CD4-positive, alpha-beta T cell treated with Interleukin-4 for 1 hour (primary cell): ENCODE data around the gene AMDHD1.
"Not testable (repeated sequence)": the region's sequence is repeated elsewhere in the genome, so short reads cannot be mapped to it uniquely, and the experiment has no call there.

ENCODE experiments used
- DNase-seq, 2 donors: peaks; one replicate each; pipeline ENCODE4 v3.0.0-alpha.2; 2020 to 2022

Gene AMDHD1

DNA sequence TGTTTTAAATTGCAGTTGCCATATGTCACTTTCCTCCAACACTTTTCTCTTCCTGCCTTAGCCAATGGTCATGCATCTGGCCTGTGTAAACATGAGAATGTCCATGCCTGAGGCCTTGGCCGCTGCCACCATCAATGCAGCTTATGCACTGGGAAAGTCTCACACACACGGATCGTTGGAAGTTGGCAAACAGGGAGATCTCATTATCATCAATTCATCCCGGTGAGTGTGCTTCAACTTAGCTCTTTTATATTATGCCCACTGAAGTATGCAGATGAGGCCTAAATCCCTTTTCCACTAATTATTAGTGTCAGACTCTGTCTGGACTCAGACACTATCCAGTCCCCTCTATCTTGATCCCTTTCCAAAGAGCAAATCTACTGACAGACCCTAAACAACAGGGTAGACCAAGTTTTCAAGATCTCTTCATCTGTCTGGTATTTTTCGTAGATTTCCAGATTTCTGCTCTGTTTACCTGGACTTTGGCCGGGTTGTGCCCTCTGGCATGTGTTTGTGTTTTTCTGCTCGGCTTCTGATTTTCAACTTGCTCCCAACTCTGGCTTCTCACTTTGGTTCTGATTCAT lies 23.2 kb downstream of the AMDHD1 start:
- DNase-seq: no peak

DNA sequence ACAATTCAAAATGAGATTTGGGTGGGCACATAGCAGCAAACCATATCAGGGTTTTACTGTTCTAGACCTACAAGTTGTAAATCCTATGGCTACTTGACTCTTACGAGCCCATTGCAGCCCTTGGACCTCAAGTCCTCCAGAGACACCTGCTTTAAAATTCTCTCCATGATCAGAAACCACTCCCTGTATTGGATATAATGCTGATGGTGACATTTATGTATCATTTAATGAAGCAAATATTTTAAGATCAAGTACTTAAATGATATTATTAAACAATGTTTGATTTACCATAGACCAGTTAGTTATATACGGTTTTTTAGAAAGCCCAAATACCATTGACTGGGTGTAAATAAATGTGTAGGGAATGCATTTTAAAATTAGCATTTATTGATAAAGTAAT lies 24.2 kb downstream of the AMDHD1 start:
- no peak for DNase-seq

GRCh38 chr12:95969116-95969515 lies 26.0 kb downstream of the AMDHD1 start:
- not testable (repeated sequence) for DNase-seq

DNA sequence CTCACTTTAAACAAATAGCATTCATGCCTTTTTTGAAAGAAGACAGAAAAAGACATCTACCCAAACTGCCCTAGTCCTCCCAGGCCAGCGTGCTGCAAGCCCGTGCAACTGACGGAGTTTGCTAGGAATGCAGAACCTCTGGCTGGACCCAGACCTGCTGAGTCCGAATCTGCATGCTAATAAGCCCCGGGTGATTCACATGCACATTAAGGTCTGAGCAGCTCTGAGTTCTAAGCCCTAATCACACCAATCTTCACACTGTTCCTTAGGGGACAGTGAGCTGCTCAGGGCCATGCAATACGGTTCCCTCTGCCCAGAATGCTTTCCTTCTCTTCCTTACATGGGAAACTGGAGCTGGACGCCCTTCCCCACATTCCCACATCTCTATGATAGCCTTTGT lies 27.8 kb downstream of the AMDHD1 start:
- no peak for DNase-seq

DNA sequence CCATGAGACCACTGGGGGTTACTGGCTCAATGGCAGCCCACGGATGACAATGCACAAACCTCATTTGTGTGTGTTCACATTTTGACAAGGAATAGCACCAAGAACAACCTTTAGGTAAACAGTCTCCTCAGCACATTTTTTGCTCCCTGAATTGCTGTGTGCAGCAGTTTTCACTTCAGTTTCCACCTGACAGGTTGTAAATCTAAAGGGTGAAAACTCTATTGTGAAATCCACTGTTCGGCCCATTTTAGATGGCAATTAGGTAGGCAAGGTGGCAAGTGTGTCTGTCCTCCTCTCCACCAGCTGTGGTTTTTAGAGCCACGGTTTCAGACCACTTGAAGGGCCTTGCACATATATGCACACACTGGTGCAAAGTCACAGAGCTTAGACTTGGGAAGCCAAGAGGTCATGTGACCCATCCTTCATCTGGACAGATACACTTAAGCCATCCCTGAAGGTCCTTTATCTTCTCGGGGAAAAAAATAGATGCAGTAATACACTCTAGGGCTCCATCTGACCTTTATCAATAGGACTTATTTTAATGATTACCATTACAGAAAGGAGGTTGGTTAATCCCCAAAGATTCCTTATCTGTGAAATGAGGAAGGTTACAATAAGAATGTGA lies 29.8 kb downstream of the AMDHD1 start:
- no peak for DNase-seq

DNA sequence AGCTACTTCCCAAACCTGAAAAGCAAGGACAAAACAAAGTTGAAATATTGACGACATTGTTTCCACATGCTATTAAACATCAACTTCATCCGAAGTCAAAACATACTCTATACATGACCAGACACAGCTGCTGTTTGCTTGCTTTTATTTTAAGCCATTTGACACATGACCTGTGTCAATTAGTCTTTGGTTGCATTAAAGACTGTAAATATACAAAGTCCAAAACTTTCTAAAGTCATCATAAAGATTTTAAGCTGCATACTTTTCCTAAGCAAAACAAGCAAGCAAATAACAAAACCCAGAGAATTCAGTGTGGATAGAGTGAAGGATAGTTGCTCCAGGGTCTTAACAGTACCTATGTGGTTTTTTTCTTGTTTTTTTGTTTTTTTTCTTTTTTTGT lies 31.2 kb downstream of the AMDHD1 start:
- DNase-seq: no peak

DNA sequence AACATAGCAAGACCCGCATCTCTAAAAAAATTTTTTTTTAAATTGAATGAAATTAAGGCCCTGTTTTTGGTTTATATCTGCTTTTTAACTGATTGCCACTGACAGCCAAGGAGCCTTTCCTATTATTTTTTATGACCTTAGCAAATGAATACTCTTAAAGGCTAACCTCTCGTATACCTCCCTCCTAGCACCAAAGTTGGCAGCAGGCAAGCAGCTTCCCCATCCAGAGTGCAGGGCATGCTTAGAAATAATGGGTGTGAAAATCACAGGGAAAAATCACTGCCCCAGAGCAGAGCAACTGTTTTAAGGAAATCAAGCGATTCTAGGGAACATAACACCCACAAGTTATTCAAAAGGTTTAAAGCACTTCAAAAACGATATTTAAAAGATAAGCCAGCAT lies 32.4 kb downstream of the AMDHD1 start:
- DNase-seq: no peak

DNA sequence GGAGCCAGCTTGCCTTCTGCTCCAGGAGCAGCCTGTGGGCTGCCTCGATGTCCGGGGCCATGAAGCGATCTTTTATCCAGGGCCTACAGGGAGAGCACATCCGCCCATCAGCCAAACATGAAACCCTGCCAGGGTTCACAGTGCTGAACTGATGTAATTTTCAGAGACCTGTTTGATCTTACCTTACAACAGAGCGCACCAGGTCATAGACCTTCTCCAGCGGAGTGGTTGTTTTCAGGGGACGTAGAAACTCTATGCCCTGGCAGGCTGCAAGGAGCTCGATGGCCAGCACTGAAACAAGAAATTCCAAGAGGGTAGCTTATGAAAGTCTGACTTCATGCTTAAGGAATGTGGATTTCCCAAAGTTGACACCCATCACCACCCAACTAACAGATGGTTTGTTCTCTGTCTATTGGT lies 33.3 kb downstream of the AMDHD1 start:
- no peak for DNase-seq

DNA sequence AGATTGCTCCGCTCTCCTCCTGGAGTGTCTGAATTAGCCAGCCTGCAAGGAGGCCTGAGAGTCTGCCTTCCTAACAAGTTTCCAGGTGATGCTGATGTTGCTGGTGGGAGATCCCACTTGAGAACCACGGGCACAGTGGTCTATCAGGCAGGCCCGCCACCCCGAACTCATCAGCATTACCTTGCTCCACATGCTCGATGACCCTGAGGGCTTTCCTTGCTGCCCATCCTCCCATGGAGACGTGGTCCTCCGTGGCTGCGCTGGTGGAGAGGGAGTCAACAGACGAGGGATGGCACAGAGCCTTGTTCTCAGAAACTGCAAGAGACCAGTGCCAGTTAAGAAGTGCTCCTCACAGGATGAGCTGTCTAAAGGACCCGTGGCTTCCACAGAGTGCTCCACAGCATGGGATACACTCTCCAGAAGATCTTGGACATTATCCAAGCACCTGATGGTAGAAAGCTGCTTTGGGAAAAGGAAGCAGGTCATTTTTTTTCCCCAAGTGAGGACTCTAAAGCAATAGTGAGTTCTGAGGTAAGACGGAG lies 34.7 kb downstream of the AMDHD1 start:
- no peak for DNase-seq

- DNase-seq: no peak
Measured at GRCh38 chr12:95978351-95978750, 35.2 kb downstream of the AMDHD1 start.

DNA sequence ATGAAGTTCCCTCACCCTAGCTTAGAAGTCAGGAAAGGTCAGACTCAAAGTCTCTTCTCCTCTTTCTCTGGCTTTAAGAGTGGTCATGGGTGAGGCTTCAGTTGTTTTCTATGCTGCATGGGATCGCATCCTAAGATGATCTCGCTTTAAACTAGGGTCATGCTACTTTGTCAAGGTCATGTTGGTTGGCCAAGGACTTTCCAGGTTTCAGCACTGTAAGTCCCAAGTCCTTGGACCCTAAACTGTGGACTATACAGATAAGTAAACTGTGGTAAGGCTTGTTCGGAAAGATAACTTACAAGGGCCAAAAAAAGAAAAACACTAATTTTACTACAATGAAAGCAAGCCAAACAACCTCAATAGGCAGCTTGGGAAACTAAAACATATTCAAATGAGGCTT lies 35.6 kb downstream of the AMDHD1 start:
- no peak for DNase-seq

GRCh38 chr12:95980437-95980836 lies 37.3 kb downstream of the AMDHD1 start:
- DNase-seq: no peak

GRCh38 chr12:95982602-95983001 lies 39.5 kb downstream of the AMDHD1 start:
- no peak for DNase-seq

- DNase-seq: no peak
Measured at GRCh38 chr12:95984682-95985081, 41.6 kb downstream of the AMDHD1 start.

DNA sequence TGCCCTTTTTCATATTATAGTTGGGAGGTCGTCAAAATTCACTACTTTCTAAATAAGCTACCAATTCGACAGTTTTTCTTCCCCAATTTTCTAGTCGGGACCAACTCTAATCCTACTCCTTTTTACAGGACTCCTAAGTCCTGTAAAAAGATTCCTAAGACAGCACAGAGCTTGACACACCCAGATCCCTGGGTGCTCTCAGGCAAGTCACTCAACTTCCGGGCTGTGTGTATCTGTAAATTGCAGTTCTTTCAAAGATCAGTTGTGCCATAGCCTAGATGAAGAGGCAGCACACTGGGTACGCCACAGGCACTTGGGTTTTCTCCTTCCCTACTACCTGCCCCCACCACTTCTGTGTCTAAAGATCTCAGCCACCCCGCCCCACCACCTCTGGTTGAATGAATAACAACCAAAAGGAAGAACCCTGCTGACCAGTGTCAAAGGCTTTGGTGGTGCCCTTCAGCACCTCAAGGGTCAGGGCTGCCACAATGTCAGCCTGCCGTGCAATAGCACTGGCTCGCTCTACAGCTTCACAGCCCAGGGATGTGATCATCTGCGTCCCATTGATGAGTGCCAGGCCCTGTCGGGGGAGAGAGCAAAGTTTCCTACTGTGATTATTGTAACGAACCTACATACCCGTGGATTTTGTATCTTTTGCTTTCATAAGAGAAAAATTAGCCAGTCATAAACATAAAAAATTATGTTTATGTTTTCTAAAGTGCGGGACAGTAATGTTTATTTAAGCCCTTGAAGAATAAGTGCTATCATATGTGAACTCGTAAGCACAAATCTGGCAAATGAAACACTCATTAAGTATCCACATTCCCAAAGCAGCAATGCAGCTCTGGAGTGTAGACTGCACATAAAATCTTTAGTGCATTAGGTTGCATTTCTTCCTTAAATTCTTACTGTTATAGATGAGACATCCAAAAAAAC lies 43.8 kb downstream of the AMDHD1 start:
- no peak for DNase-seq

GRCh38 chr12:95988506-95989275 lies 45.6 kb downstream of the AMDHD1 start:
- DNase-seq: no peak

DNA sequence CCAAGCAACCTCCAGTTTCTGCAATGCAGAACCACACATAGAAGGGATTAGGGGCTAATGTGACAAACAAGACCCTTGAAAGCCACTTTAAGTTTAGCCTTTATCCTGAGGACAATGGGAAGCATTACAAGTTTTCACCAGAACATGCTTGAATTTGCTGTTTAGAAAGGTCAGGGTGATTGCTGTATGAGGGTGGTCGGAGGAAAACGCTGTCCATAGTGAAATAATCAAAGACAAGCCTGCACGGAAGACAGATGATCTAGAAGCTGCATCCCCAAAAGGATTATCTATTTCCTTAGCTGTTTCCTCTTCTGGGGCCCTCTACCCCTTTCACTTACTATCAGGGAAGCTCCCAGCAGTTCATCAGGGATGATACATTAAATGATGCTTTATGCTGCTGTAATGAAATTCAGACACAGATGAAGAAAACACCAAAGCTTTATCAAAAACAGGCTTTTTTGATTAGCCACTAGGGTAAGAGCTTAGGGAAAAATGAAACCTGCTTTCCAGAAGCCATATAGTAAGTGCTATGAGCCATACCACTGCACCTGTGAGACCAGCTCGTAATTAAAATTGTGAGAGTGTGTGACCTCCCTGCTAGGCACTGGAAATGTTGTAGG lies 46.5 kb downstream of the AMDHD1 start:
- DNase-seq: no peak

DNA sequence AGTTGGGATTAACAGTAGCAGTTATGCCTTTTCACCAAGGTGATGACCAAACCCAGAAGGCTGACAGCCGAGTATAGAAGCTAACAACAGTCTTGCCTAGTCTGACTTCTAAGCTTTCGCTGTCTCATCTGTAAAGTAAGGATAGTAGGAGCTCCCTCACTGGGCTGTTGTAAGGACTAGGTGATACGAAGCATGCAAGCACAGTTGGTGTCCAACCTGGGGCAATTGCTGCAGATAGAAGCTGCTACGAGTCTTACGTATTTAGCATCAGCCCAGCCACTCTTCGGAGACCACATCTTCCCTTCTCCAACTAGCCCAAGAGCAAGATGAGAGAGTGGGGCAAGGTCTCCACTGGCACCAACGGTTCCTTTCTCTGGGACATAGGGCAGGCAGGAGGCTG lies 47.0 kb downstream of the AMDHD1 start:
- DNase-seq: no peak

DNA sequence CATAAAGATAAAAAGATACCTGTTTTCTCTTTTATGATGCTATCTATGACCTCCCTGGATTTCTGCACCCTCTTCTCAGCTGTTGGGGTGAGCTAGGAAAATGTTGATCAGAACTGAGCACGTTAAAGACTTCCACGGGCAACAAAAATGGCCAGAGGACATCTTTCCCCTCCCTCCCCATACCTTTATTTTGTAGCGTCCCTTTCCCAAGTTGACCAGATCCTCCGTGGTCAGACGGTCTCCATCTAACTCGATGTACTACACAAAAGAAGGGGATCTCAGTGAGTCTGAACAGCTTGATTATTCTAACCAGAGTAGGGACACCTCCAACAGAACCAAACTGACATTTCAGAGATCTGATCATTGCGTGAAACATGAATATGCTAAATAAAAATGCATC lies 50.8 kb downstream of the AMDHD1 start:
- DNase-seq: no peak

DNA sequence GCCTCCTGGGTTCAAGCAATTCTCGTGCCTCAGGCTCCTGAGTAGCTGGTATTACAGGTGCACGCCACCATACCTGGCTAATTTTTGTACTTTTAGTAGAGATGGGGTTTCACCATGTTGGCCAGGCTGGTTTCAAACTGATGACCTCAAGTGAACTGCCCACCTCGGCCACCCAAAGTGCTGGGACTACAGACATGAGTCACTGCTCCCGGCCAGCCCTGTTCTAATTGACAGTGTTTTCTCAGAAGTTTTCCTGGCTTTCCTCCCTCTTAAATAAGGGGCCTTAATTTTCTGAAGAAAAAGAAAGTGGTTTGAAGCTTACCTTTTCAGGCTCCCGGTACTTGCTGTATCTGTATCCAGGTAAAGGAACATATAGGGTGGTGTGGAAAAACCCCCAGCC lies 51.3 kb downstream of the AMDHD1 start:
- DNase-seq: no peak

- DNase-seq: no peak
Measured at GRCh38 chr12:95995238-95996031, 52.3 kb downstream of the AMDHD1 start.
